Kidney glomerular epithelial cell (primary cell): ENCODE data around the gene ERGIC1.

Source experiments
- DNase-seq: peaks from one replicate; lab custom pipeline; 2025; lab: John Stamatoyannopoulos, UW

Gene ERGIC1

DNA sequence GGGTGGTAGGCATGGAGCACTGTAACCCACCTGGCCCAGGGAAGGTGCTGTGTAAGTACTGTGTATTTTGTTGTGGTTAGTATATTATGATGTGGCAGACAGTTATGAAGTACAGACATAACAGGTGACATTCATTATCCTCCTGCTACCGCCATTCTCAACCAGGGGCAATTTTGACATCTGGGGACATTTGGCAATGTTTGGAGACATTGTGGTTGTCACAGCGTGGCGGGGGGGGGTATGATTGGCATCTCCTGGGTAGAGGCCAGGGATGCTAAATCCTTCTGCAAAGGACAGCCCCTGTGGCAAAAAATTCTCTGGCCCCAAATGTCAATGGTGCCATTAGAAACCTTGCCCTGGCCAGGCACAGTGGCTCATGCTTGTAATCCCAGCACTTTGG, 115.4 kb downstream of the ERGIC1 start:
- DNase-seq = no peak

DNA sequence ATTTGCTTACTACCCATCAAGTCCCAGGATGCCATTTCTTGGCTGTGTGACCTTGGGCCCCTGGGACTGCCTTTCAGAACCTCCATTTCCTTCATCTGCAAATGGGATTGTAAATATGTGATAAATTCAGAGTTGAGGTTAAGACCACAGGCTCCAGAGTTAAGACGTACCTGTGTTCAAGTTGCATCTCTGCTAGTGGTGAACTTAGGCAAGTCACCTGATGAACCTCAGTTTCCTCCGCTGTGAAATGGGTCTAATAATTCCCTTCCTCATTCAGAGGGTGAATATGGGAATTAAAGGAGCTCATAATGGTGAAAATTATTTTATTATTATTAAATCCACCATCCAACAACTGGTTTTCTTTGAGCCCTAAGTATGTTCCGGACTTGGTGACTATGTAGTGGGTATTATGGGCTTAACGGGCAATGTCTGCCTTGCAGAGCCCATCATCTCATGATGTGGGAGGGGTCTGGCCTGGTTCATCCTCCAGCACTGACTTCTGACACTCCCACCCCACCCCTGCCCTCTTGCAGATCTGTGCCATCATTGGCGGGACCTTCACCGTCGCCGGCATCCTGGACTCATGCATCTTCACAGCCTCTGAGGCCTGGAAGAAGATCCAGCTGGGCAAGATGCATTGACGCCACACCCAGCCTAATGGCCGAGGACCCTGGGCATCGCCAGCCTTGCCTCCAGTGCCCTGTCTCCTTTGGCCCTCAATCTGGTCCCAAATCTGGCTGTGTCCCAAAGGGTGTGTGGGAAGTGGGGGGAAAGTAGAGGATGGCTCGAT, 116.3 kb downstream of the ERGIC1 start:
- no peak for DNase-seq

DNA sequence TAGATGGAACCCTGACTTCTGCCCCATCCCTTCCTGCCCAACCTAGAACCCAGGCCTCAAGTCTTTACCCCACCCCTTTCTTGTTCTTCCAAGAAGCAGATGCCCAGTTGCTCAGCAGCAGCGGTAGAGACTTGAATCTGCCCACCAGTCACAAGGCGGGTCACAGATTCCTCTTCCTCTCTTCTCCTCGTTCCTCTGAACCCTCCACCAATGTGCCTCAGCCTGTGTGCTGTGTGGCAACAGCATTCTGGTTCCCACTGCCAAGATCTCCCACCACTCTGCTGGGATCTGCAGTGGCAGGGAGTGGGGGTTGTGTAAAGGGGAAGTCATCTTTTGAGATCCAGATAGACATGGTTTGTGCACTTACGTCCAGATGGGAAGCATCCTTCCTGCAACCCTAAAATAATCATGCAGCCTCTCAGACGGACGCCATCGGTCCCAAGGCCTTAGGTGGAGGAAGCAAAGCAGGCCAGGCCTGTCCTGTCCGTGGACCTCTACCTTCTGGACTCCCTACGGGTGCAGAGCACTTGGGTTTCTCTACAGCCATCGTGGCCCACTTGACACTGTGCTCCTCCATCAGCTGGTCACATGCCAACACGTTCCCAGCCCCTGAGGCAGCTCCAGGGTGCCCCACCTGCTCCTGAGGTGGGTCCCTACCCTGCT, 117.5 kb downstream of the ERGIC1 start:
- no peak for DNase-seq

DNA sequence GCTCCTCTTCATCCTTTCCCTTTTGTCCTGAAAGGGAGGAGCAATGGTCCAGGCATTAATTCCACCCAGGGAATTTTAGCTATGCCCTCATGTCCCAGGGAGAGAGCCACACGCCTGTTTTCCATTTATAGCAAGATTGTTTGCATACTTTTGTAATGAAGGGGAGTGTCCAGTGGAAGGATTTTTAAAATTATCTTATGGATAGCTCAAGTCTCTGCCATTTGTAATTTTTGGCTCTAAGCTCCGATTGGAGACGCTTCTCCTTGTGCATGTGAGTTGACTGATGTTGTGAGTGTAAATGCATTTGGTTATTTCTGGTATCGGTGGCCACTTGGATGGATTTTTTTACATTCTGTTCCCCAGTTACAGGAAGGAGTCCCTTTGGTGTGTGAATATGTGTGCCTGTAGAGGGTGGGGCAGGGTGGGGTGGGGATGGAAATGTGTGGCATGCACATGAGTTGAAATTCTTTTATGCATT, 118.0 kb downstream of the ERGIC1 start:
- DNase-seq = no peak

- peak; percentile 71 for DNase-seq
Measured at GRCh38 chr5:172953776-172954675, 120.0 kb downstream of the ERGIC1 start.

DNA sequence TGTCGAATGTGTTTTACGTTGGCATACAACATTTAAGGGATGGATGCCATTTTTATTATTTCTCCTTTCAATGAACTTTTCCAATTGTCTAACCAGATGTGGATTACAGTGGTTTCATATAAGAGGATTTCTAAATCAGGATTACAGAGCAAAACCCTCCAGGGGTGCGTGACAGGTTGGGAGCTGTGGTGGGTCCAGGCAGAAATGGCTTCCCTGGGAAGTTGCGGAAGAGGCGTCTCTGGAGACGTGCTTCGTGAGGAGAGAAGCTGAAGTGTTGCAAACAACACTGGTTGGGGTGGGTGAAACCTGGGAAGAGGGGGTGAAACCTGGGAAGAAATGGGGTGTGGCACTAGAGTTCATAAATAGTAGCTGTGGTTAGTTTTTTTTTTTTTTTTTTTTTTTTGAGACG, 120.7 kb downstream of the ERGIC1 start:
- DNase-seq = no peak

- no peak for DNase-seq
Measured at GRCh38 chr5:172956228-172956627, 122.2 kb downstream of the ERGIC1 start.

- no peak for DNase-seq
Measured at GRCh38 chr5:172956936-172957335, 122.9 kb downstream of the ERGIC1 start.

GRCh38 chr5:172957458-172957857, 123.4 kb downstream of the ERGIC1 start:
- DNase-seq = no peak

DNA sequence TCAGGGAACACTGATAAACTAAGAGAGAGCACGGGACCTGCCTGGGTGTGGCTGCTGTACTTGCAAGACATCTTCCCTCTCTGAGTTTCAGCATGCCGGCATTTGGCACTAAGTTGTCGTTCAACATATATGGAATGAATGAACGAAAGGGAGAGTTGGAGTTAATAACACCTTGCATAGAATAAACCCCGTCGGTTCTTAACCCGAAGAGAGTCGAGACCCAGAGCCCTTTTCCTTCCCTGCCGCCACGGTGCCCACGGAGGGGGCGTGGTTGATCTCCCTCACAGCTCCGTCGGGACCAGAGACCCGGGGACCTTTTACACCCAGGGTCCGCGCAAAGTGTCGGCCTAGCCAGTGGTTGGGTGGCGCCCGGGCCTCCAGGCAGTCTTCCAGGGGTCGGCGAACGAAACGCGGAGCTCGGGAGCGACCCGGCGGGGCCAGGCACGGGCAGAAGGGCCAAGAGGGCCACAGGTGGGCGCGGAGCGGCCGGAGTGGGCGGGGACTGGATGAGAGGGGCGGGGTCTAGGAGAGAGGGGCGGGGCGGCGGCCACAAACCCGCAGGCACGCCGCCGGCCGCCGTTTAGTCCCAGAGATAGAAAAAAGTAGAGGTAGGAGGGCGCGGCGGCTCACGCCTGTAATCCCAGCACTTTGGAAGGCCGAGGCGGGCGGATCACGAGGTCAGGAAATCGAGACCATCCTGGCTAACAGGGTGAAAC, 124.4 kb downstream of the ERGIC1 start:
- no peak for DNase-seq

- no peak for DNase-seq
Measured at GRCh38 chr5:172959824-172960799, 126.1 kb downstream of the ERGIC1 start.

- no peak for DNase-seq
Measured at GRCh38 chr5:172969921-172970320, 135.9 kb downstream of the ERGIC1 start.

GRCh38 chr5:172971482-172971881, 137.4 kb downstream of the ERGIC1 start:
- no peak for DNase-seq

DNA sequence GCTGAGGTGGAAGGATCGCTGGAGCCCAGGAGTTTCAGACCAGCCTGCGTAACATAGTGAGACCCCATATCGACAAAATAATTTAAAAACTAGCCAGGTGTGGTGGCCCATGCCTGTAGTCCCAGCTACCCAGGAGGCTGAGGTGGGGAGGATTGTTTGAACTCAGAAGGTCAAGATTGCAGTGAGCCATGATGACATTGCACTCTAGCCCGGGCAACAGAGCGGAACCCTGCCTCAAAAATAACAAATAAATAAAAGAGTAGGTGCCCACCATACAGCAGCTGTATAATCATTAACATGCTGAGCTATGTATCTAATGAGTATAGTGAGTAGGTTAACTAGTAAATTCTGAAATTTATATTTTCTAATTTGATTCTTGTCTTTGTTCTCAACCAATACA, 138.5 kb downstream of the ERGIC1 start:
- DNase-seq = peak; percentile 51

DNA sequence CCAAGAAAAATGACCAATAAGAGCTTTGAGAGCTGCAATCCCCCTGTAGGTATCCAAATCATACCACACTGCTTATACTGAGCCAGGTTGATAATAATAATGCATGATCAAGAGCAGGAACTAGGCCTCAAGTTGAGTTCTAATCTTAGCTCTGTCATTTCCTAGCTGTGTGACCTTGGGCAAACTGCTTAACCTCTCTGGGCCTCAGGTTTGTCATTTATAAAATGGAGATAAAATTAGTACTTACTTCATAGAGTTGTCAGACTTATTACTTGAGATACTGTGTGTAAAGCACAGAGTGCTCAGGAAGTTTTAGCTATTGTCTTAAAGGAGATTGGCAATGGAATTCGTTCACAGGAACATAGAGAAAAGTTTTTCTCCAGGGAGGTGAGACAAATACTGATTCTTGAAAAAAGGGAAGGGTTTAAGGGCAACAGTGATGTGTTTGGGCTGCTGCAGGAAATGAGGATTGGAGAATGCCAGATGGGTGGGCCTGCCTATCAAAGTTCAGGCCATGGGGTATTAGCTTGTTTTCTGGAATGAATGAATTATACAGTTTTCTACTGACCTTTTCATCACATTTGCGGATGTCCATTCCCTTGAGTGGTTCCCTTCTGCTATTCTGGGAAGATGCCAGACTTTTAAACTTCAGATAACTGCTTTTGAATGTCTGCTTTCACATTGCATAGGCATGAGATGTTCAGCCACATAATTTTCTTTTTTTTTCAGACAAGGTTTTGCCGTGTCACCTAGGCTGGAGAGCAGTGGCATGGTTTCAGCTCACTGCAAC, 139.3 kb downstream of the ERGIC1 start:
- peak; percentile 29 for DNase-seq

- no peak for DNase-seq
Measured at GRCh38 chr5:172973931-172974330, 139.9 kb downstream of the ERGIC1 start.

DNA sequence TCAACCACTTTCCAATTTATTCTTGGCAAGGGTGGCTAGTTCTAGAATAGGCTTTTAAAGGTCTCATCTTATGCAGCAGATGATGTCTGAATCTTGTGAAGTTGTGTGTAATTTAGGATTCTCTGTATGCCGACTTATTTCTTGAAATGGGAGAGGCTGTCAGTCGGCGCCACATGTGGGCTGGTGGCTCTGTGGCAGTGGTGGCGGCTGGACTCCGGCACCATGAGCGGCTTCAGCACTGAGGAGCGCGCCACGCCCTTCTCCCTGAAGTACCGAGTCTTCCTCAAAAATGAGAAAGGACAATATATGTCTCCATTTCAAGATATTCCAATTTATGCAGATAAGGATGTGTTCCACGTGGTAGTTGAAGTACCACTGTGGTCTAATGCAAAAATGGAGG, 141.2 kb downstream of the ERGIC1 start:
- DNase-seq = no peak

DNA sequence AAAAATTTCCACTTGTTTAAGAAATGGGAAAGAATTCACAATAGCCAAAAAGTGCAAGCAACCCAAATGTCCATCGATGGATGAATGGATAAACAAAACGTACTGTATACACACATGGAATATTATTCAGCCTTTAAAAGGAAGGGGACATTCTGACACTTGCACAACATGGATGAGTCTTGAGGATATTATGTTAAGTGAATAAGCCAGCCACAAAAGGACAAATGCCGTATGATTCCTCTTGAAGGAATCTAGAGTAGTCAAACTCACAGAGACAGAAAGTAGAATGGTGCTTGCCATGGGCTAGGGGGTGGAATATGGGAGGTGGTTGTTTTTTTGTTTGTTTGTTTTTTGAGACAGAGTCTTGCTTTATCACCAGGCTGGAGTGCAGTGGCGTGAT, 145.7 kb downstream of the ERGIC1 start:
- DNase-seq = no peak

GRCh38 chr5:172981931-172982330, 147.9 kb downstream of the ERGIC1 start:
- no peak for DNase-seq
